ENCODE data around the gene METTL27. TPM values are rescaled to one million over a fixed set of nuclear protein-coding genes. Genes with fewer than 3 reads are reported as not detected.
A peak's percentile ranks its signal among the peaks of the same experiment; 100 is the strongest.

The METTL27 gene
- total and polyA plus RNA-seq, 9 of the 15 experiments (the other 6 are each of a cell fraction or from before 2014, with no cell fraction given), result 0.08 to 0.82 (median 0.33) TPM; not detected in 4

DNA sequence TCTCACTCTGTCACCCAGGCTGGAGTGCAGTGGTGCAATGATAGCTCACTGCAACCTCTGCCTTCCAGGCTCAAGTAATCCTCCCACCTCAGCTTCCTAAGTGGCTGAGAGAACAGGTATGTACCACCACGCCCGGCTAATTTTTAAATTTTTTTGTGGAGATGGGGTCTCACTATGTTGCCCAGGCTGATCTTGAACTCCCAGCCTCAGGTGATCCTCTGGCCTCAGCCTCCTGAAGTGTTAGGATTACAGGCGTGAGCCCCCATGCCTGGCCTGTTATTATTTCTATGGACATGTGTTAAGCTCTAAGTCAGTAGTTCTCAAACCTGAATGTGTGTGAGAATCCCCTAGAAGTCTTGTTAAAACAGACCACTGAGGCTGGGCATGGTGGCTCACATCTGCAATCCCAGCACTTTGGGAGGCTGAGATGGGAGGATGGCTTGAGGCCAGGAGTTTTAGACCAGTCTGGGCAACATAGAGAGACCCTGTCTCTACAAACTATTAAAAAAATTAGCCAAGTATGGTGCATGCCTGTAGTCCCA is 43.2 kb upstream of the METTL27 start:
- 46% methylated on average over 3 of the region's 3 CpGs for WGBS (ENCODE audit: insufficient coverage, low coverage, missing lambda C conversion rate)
- ChIA-PET POLR2A (interaction anchor here (0.7 to 1.5 kb wide), 6 partner anchors 8 to 83 kb away, joined by 3 to 7 read pairs (median 3); no protein-coding TSS in a partner anchor), CTCF (ENCODE audit: low intra/inter-chr PET ratio) (no interaction called here)
- no peak for DNase-seq (ENCODE audit: extremely low read depth in 1 of 4, low spot score in 3 of 4)
- H3K9me3 ChIP-seq (replicated peaks; ENCODE audit: control insufficient read depth, insufficient read depth, low read depth, low read length), result no peaks in the 10 kb centered on the region
- no peak overlapping the region for H3K4me3 ChIP-seq
- H3K9ac ChIP-seq (ENCODE audit: insufficient read depth in 1 of 2, low read depth in 2 of 2, low read length in 2 of 2), result no peak overlapping the region
- ATAC-seq, result no peak
- H3K4me1 ChIP-seq (replicated peaks in 1 of 2; ENCODE audit: control insufficient read depth in 2 of 2, insufficient read depth in 2 of 2, low read length in 2 of 2), result peaks cover 12 to 26% of the 10 kb centered on the region in 2 experiments
- H2AFZ ChIP-seq (ENCODE audit: low read depth, low read length), result no peak overlapping the region
- H3K27ac ChIP-seq (ENCODE audit: extremely low read depth, low read depth, low read length), result peak overlapping the region; percentile 22; the same call in 1 of the 3 replicates
- H3K79me2 ChIP-seq (ENCODE audit: control insufficient read depth, insufficient read depth, low read length), result no peaks in the 10 kb centered on the region
- BruUV-seq (replicated peaks), result no TSS peak
- peaks cover 19% of the 10 kb centered on the region for H4K20me1 ChIP-seq (replicated peaks; ENCODE audit: control insufficient read depth, insufficient read depth, low read length)
- no peak for FAIRE-seq
- in situ Hi-C loops (cut with MboI) (no loop called here), intact Hi-C loops (cut with micrococcal nuclease) (loop anchor here (5.0 kb wide), 1 partner anchor 142 kb away; the partner anchor contains the start of gene ELN)
- H3K36me3 ChIP-seq (ENCODE audit: control insufficient read depth, insufficient read depth, low read length), result no peaks in the 10 kb centered on the region
- H3K9me1 ChIP-seq (ENCODE audit: control insufficient read depth, insufficient read depth, low read length), result no peaks in the 10 kb centered on the region
- peaks cover 6 to 41% of the 10 kb centered on the region in 2 experiments for H3K27me3 ChIP-seq (ENCODE audit: control insufficient read depth in 2 of 2, insufficient read depth in 2 of 2, low read length in 2 of 2)
- H3K4me2 ChIP-seq (ENCODE audit: insufficient read depth, low read length), result no peak overlapping the region
- TF ChIP-seq, protein P1, sequence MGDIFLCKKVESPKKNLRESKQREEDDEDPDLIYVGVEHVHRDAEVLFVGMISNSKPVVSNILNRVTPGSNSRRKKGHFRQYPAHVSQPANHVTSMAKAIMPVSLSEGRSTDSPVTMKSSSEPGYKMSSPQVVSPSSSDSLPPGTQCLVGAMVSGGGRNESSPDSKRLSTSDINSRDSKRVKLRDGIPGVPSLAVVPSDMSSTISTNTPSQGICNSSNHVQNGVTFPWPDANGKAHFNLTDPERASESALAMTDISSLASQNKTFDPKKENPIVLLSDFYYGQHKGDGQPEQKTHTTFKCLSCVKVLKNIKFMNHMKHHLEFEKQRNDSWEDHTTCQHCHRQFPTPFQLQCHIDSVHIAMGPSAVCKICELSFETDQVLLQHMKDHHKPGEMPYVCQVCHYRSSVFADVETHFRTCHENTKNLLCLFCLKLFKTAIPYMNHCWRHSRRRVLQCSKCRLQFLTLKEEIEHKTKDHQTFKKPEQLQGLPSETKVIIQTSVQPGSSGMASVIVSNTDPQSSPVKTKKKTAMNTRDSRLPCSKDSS (IDR thresholded peaks at IDR 0.05; ENCODE audit: low read depth, partially characterized antibody), result no peak
- TF ChIP-seq POLR3G (IDR thresholded peaks at IDR 0.05; ENCODE audit: extremely low read depth, insufficient read length, insufficient replicate concordance) (no peak), PTBP1 (IDR thresholded peaks at IDR 0.05; ENCODE audit: low read depth, low read length) (no peak), FOXK1 (CRISPR knock-in tag; IDR thresholded peaks at IDR 0.05; ENCODE audit: borderline replicate concordance) (peak; percentile 61; the same call in 1 of the 2 replicates), ZNF274 (IDR thresholded peaks at IDR 0.05; ENCODE audit: borderline replicate concordance, low read depth, low read length) (no peak), PTTG1 (tag; IDR thresholded peaks at IDR 0.05; ENCODE audit: low read depth) (no peak), NKRF (IDR thresholded peaks at IDR 0.05; ENCODE audit: borderline replicate concordance) (0 out of 2 replicates have a peak, but pooled peaks have one; percentile 16), CC2D1A (IDR thresholded peaks at IDR 0.05) (no peak), CBFA2T3 (IDR thresholded peaks at IDR 0.05) (no peak), NEUROD1 (IDR thresholded peaks at IDR 0.05; ENCODE audit: borderline replicate concordance, low read depth, low read length, partially characterized antibody) (no peak), SIN3A (IDR thresholded peaks at IDR 0.05; ENCODE audit: borderline replicate concordance in 2 of 2, control insufficient read depth in 1 of 2, low read depth in 2 of 2, low read length in 2 of 2) (no peak), GABPA (tag; conservative IDR thresholded peaks at IDR 0.05; ENCODE audit: low read depth) (no peak; the same call in 1 of the 2 replicates)
- TF ChIP-seq, protein P2, sequence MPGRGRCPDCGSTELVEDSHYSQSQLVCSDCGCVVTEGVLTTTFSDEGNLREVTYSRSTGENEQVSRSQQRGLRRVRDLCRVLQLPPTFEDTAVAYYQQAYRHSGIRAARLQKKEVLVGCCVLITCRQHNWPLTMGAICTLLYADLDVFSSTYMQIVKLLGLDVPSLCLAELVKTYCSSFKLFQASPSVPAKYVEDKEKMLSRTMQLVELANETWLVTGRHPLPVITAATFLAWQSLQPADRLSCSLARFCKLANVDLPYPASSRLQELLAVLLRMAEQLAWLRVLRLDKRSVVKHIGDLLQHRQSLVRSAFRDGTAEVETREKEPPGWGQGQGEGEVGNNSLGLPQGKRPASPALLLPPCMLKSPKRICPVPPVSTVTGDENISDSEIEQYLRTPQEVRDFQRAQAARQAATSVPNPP (IDR thresholded peaks at IDR 0.05; ENCODE audit: borderline replicate concordance, insufficient read depth, insufficient read length), result no peak
- TF ChIP-seq, protein P3, sequence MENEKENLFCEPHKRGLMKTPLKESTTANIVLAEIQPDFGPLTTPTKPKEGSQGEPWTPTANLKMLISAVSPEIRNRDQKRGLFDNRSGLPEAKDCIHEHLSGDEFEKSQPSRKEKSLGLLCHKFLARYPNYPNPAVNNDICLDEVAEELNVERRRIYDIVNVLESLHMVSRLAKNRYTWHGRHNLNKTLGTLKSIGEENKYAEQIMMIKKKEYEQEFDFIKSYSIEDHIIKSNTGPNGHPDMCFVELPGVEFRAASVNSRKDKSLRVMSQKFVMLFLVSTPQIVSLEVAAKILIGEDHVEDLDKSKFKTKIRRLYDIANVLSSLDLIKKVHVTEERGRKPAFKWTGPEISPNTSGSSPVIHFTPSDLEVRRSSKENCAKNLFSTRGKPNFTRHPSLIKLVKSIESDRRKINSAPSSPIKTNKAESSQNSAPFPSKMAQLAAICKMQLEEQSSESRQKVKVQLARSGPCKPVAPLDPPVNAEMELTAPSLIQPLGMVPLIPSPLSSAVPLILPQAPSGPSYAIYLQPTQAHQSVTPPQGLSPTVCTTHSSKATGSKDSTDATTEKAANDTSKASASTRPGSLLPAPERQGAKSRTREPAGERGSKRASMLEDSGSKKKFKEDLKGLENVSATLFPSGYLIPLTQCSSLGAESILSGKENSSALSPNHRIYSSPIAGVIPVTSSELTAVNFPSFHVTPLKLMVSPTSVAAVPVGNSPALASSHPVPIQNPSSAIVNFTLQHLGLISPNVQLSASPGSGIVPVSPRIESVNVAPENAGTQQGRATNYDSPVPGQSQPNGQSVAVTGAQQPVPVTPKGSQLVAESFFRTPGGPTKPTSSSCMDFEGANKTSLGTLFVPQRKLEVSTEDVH (IDR thresholded peaks at IDR 0.05; ENCODE audit: low read depth, partially characterized antibody), result no peak
